Measurements from ENCODE around the gene UNC13B.

Gene UNC13B

DNA sequence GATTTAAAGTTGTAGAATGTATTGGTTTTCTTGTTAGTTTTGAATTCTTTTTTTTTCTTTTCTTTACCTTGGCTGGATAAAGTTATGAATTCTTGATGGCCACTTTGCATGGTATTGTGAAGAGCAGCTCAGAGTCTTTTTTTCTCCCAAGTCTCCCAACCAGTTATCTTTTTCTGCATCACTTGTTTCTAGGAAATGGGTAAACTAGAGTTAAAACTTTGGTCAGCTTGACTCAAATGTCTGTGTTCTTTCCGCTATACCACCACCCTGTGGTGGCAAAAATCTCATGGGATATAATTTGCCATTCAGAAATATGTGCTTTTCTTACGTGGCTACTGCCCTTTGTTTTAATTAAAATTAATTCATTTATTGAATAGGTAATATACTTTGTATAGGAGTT, 113.2 kb downstream of the UNC13B start:
- TF ChIP-seq EZH2 (IDR thresholded peaks at IDR 0.05; ENCODE audit: borderline replicate concordance, low read length), result no peak
- TF ChIP-seq, protein P1, sequence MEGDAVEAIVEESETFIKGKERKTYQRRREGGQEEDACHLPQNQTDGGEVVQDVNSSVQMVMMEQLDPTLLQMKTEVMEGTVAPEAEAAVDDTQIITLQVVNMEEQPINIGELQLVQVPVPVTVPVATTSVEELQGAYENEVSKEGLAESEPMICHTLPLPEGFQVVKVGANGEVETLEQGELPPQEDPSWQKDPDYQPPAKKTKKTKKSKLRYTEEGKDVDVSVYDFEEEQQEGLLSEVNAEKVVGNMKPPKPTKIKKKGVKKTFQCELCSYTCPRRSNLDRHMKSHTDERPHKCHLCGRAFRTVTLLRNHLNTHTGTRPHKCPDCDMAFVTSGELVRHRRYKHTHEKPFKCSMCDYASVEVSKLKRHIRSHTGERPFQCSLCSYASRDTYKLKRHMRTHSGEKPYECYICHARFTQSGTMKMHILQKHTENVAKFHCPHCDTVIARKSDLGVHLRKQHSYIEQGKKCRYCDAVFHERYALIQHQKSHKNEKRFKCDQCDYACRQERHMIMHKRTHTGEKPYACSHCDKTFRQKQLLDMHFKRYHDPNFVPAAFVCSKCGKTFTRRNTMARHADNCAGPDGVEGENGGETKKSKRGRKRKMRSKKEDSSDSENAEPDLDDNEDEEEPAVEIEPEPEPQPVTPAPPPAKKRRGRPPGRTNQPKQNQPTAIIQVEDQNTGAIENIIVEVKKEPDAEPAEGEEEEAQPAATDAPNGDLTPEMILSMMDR (IDR thresholded peaks at IDR 0.05; ENCODE audit: low read length), result no peak

DNA sequence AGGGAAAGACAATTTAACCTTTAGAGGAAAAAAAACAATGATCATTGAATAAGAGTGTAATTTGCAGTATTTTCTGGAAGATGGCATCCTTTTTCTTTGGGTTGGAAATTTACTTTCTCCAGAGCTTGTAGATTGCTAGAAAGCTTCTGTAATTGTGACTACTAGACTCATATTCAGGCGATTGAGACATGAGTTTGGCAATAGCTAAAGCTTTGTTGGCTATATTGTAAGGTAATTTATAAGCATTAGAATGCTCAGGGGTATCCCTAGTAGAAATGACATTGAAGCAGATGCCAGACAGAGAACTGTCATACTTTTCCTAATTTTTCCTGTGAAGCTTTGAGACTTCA, 115.3 kb downstream of the UNC13B start:
- Histone ChIP-seq H3F3A (ENCODE audit: insufficient read depth, low read length) (no peaks in the 10 kb centered on the region), H3K4me1 (ENCODE audit: insufficient read depth, low read length, severe bottlenecking) (no peaks in the 10 kb centered on the region), H4K20me1 (ENCODE audit: insufficient read depth, low read length) (no peaks in the 10 kb centered on the region), H2AFZ (ENCODE audit: low read length) (no peak overlapping the region), H3K9ac (ENCODE audit: low read length) (no peak overlapping the region), H3K79me2 (ENCODE audit: insufficient read depth, low read length) (no peaks in the 10 kb centered on the region), H3K9me2 (ENCODE audit: low read depth, low read length) (no peaks in the 10 kb centered on the region), H3K9me3 (ENCODE audit: low read length) (no peaks in the 10 kb centered on the region), H3K27ac (ENCODE audit: low read depth, low read length, poor library complexity, severe bottlenecking) (no peak overlapping the region), H3K36me3 (ENCODE audit: insufficient read depth, low read length) (no peaks in the 10 kb centered on the region), H3K27me3 (ENCODE audit: insufficient read depth, low read length) (no peaks in the 10 kb centered on the region), H3K4me3 (ENCODE audit: low read depth, low read length, poor library complexity, severe bottlenecking) (no peak overlapping the region), H3K4me2 (ENCODE audit: low read length) (no peak overlapping the region)
- TF ChIP-seq, protein P1 (IDR thresholded peaks at IDR 0.05; ENCODE audit: low read length), result no peak
- no peak for TF ChIP-seq EZH2 (IDR thresholded peaks at IDR 0.05; ENCODE audit: borderline replicate concordance, low read length)

More for the DNA sequence above, 113.2 kb downstream of the UNC13B start:
- H3K9me2 ChIP-seq (ENCODE audit: low read depth, low read length), result no peaks in the 10 kb centered on the region
- H3K4me1 ChIP-seq (ENCODE audit: insufficient read depth, low read length, severe bottlenecking), result no peaks in the 10 kb centered on the region
- H3K9ac ChIP-seq (ENCODE audit: low read length), result no peak overlapping the region
- H3K27me3 ChIP-seq (ENCODE audit: insufficient read depth, low read length), result no peaks in the 10 kb centered on the region
- no peaks in the 10 kb centered on the region for H4K20me1 ChIP-seq (ENCODE audit: insufficient read depth, low read length)
- no peaks in the 10 kb centered on the region for H3K36me3 ChIP-seq (ENCODE audit: insufficient read depth, low read length)
- H3K79me2 ChIP-seq (ENCODE audit: insufficient read depth, low read length), result no peaks in the 10 kb centered on the region
- H3K27ac ChIP-seq (ENCODE audit: low read depth, low read length, poor library complexity, severe bottlenecking), result no peak overlapping the region
- no peaks in the 10 kb centered on the region for H3F3A ChIP-seq (ENCODE audit: insufficient read depth, low read length)
- H3K4me3 ChIP-seq (ENCODE audit: low read depth, low read length, poor library complexity, severe bottlenecking), result no peak overlapping the region
- H3K9me3 ChIP-seq (ENCODE audit: low read length), result no peaks in the 10 kb centered on the region
- no peak overlapping the region for H2AFZ ChIP-seq (ENCODE audit: low read length)
- H3K4me2 ChIP-seq (ENCODE audit: low read length), result no peak overlapping the region

DNA sequence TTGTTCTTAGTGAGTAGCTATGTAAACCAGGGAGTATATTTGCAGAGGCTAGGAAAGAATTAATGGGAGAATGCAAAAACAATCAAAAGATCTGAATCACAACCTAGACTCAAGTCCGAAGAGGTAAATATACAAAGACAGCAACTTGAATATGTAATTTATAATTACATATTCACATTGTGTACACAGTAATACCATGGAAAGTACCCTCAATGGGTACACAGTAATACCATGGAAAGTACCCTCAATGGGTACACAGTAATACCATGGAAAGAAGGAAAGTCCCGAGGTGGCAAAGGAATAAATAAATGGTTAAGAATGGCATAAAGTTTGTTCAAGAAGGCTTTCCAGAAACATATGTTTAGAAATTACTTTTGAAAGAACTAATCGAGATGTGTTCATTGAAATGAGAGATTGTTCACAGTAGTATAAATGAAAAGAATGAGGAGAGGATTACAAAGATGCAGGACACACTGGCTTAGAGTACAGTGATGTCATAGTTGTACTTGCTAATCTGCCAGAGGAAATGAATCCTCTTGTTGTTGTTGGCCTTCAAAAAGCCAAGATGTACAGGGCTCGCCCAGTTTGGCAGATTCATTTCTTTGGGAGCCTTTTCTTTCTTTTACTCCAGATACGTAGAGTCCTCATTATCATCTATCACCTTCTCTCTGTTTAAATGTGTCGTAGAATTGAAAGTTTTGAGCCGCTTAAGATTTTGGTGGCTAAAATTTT, 116.0 kb downstream of the UNC13B start:
- Histone ChIP-seq H3K9me2 (ENCODE audit: low read depth, low read length) (no peaks in the 10 kb centered on the region), H3K36me3 (ENCODE audit: insufficient read depth, low read length) (no peaks in the 10 kb centered on the region), H2AFZ (ENCODE audit: low read length) (no peak overlapping the region), H3F3A (ENCODE audit: insufficient read depth, low read length) (no peaks in the 10 kb centered on the region), H3K4me3 (ENCODE audit: low read depth, low read length, poor library complexity, severe bottlenecking) (no peak overlapping the region), H3K79me2 (ENCODE audit: insufficient read depth, low read length) (no peaks in the 10 kb centered on the region), H3K9ac (ENCODE audit: low read length) (no peak overlapping the region), H3K4me2 (ENCODE audit: low read length) (no peak overlapping the region), H4K20me1 (ENCODE audit: insufficient read depth, low read length) (no peaks in the 10 kb centered on the region), H3K9me3 (ENCODE audit: low read length) (no peaks in the 10 kb centered on the region), H3K27me3 (ENCODE audit: insufficient read depth, low read length) (no peaks in the 10 kb centered on the region), H3K27ac (ENCODE audit: low read depth, low read length, poor library complexity, severe bottlenecking) (no peak overlapping the region), H3K4me1 (ENCODE audit: insufficient read depth, low read length, severe bottlenecking) (no peaks in the 10 kb centered on the region)
- TF ChIP-seq EZH2 (IDR thresholded peaks at IDR 0.05; ENCODE audit: borderline replicate concordance, low read length), result no peak
- TF ChIP-seq, protein P1 (IDR thresholded peaks at IDR 0.05; ENCODE audit: low read length), result no peak

All from OCI-LY1 (cell line).